Neural cell (in vitro differentiated cells): ENCODE data around the gene PGAP1. TPM values are rescaled to one million over a fixed set of nuclear protein-coding genes. Genes with fewer than 3 reads are reported as not detected.

ENCODE experiments used
- H2AFZ ChIP-seq: fragments of 200-600, 300-800 bp; sonication (generic), shearing (Covaris generic); 2 replicates; pipeline ENCODE4 v1.6.0; 2014; ENCODE audit warnings: low read depth, mild to moderate bottlenecking, antibody characterized with exemption, low read length, moderate library complexity
- H3F3A ChIP-seq: fragments of 200-600 bp; shearing (Covaris generic); 2 replicates; pipeline ENCODE4 v1.6.1; 2016; ENCODE audit warnings: mild to moderate bottlenecking, moderate library complexity, mixed read lengths, antibody characterized with exemption, low read length; ENCODE audit not compliant: insufficient read depth, poor library complexity, severe bottlenecking
- H3K27ac ChIP-seq: fragments of 200-600, 300-800 bp; sonication (generic), shearing (Covaris generic); 2 replicates; pipeline ENCODE4 v1.5.1; 2014; ENCODE audit warnings: mild to moderate bottlenecking, low read length, moderate library complexity
- H3K27me3 ChIP-seq: fragments of 300-800, 200-600 bp; sonication (generic), shearing (Covaris generic); 2 replicates; pipeline ENCODE4 v1.6.0; 2014; ENCODE audit warnings: mild to moderate bottlenecking, low read depth, low read length, moderate library complexity; ENCODE audit not compliant: insufficient read depth
- H3K36me3 ChIP-seq: fragments of 300-800, 200-600 bp; sonication (generic), shearing (Covaris generic); 2 replicates; pipeline ENCODE4 v1.5.1; 2014; ENCODE audit warnings: mild to moderate bottlenecking, antibody characterized with exemption, low read length, moderate library complexity; ENCODE audit not compliant: insufficient read depth
- H3K4me2 ChIP-seq: fragments of 300-800, 200-600 bp; sonication (generic), shearing (Covaris generic); 2 replicates; pipeline ENCODE4 v1.6.0; 2014; ENCODE audit warnings: mild to moderate bottlenecking, low read length
- H3K4me3 ChIP-seq: fragments of 300-800, 200-600 bp; sonication (generic), shearing (Covaris generic); 2 replicates; pipeline ENCODE4 v1.5.1; 2014; ENCODE audit warnings: mild to moderate bottlenecking, low read length, moderate library complexity
- H3K79me2 ChIP-seq: fragments of 200-600 bp; shearing (Covaris generic); replicated peaks from 2 replicates; pipeline ENCODE4 v1.6.0; 2014; ENCODE audit warnings: mild to moderate bottlenecking, low read length, moderate library complexity; ENCODE audit not compliant: insufficient read depth
- H3K9ac ChIP-seq: fragments of 300-800, 200-600 bp; sonication (generic), shearing (Covaris generic); 2 replicates; pipeline ENCODE4 v1.6.1; 2016; ENCODE audit warnings: mild to moderate bottlenecking, low read length, mixed read lengths
- H3K9me2 ChIP-seq: fragments of 200-600 bp; shearing (Covaris generic); 2 replicates; pipeline ENCODE4 v1.6.1; 2016; ENCODE audit warnings: mild to moderate bottlenecking, low read length, mixed read lengths; ENCODE audit not compliant: insufficient read depth
- H3K9me3 ChIP-seq: fragments of 200-600, 300-800 bp; sonication (generic), shearing (Covaris generic); 2 replicates; pipeline ENCODE4 v1.6.1; 2016; ENCODE audit warnings: mild to moderate bottlenecking, mixed run types, low read length, moderate library complexity, mixed read lengths
- H4K20me1 ChIP-seq: fragments of 200-600 bp; shearing (Covaris generic); 2 replicates; pipeline ENCODE4 v1.6.1; 2016; ENCODE audit warnings: mild to moderate bottlenecking, mixed run types; ENCODE audit not compliant: insufficient read depth
- EP300 ChIP-seq: fragments of 450-650 bp; conservative IDR thresholded peaks from 2 replicates; pipeline ENCODE4 v1.6.1; 2014; ENCODE audit warnings: antibody characterized with exemption, mild to moderate bottlenecking, moderate library complexity; ENCODE audit not compliant: poor library complexity, severe bottlenecking
- EZH2 ChIP-seq: fragments of 200-600, 300-800 bp; shearing (Covaris generic), sonication (generic); IDR thresholded peaks from 2 replicates; pipeline ENCODE4 v1.6.1; 2014; ENCODE audit warnings: antibody characterized with exemption, low read length, borderline replicate concordance, mild to moderate bottlenecking; ENCODE audit not compliant: insufficient read depth, poor library complexity, severe bottlenecking
- MXI1 ChIP-seq: fragments of 450-650 bp; conservative IDR thresholded peaks from 2 replicates; pipeline ENCODE4 v1.6.1; 2014; ENCODE audit warnings: antibody characterized with exemption, mild to moderate bottlenecking; ENCODE audit not compliant: poor library complexity, severe bottlenecking
- POLR2AphosphoS5 ChIP-seq: IDR thresholded peaks from 2 replicates; pipeline ENCODE4 v1.6.1; 2012
- RAD21 ChIP-seq: fragments of 450-650 bp; conservative IDR thresholded peaks from 2 replicates; pipeline ENCODE4 v1.6.1; 2014; ENCODE audit warnings: antibody characterized with exemption, mild to moderate bottlenecking, moderate library complexity
- SMC3 ChIP-seq: fragments of 450-650 bp; conservative IDR thresholded peaks from 2 replicates; pipeline ENCODE4 v1.6.1; 2014; ENCODE audit warnings: antibody characterized with exemption, mild to moderate bottlenecking, moderate library complexity; ENCODE audit not compliant: poor library complexity
- TAF1 ChIP-seq: IDR thresholded peaks from 2 replicates; pipeline ENCODE4 v1.6.1; 2012; ENCODE audit warnings: low read depth
- polyA plus RNA-seq: library from polyadenylated mRNA; depleted of rRNA; stranded (reverse); fragments of >200 nt; gene quantifications from 2 replicates; pipeline ENCODE4 v1.2.3, GENCODE V29; 2014
- TF ChIP-seq, protein P1 (sequence below): IDR thresholded peaks from 2 replicates; pipeline ENCODE4 v1.6.1; 2012; ENCODE audit warnings: borderline replicate concordance
- TF ChIP-seq, protein P2 (sequence below): fragments of 450-650 bp; IDR thresholded peaks from 2 replicates; pipeline ENCODE4 v1.5.1; 2014; ENCODE audit warnings: antibody characterized with exemption, mild to moderate bottlenecking, moderate library complexity; ENCODE audit not compliant: poor library complexity, severe bottlenecking

The PGAP1 gene
- polyA plus RNA-seq, 1 donor from 2014 or later = 63.3 TPM

- Histone ChIP-seq H3K4me2 (no peak overlapping the region), H3F3A (no peaks in the 10 kb centered on the region), H3K27me3 (no peaks in the 10 kb centered on the region), H3K9ac (no peak overlapping the region), H3K27ac (no peak overlapping the region), H3K79me2 (no peaks in the 10 kb centered on the region), H4K20me1 (no peaks in the 10 kb centered on the region), H3K9me2 (no peaks in the 10 kb centered on the region), H3K4me3 (no peak overlapping the region), H2AFZ (no peak overlapping the region), H3K9me3 (no peaks in the 10 kb centered on the region), H3K36me3 (no peaks in the 10 kb centered on the region)
- TF ChIP-seq, protein P1, sequence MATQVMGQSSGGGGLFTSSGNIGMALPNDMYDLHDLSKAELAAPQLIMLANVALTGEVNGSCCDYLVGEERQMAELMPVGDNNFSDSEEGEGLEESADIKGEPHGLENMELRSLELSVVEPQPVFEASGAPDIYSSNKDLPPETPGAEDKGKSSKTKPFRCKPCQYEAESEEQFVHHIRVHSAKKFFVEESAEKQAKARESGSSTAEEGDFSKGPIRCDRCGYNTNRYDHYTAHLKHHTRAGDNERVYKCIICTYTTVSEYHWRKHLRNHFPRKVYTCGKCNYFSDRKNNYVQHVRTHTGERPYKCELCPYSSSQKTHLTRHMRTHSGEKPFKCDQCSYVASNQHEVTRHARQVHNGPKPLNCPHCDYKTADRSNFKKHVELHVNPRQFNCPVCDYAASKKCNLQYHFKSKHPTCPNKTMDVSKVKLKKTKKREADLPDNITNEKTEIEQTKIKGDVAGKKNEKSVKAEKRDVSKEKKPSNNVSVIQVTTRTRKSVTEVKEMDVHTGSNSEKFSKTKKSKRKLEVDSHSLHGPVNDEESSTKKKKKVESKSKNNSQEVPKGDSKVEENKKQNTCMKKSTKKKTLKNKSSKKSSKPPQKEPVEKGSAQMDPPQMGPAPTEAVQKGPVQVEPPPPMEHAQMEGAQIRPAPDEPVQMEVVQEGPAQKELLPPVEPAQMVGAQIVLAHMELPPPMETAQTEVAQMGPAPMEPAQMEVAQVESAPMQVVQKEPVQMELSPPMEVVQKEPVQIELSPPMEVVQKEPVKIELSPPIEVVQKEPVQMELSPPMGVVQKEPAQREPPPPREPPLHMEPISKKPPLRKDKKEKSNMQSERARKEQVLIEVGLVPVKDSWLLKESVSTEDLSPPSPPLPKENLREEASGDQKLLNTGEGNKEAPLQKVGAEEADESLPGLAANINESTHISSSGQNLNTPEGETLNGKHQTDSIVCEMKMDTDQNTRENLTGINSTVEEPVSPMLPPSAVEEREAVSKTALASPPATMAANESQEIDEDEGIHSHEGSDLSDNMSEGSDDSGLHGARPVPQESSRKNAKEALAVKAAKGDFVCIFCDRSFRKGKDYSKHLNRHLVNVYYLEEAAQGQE = no peak
- TF ChIP-seq EZH2 (no peak), MXI1 (no peak), EP300 (no peak), TAF1 (no peak), SMC3 (no peak), POLR2AphosphoS5 (no peak), RAD21 (no peak)
- TF ChIP-seq, protein P2, sequence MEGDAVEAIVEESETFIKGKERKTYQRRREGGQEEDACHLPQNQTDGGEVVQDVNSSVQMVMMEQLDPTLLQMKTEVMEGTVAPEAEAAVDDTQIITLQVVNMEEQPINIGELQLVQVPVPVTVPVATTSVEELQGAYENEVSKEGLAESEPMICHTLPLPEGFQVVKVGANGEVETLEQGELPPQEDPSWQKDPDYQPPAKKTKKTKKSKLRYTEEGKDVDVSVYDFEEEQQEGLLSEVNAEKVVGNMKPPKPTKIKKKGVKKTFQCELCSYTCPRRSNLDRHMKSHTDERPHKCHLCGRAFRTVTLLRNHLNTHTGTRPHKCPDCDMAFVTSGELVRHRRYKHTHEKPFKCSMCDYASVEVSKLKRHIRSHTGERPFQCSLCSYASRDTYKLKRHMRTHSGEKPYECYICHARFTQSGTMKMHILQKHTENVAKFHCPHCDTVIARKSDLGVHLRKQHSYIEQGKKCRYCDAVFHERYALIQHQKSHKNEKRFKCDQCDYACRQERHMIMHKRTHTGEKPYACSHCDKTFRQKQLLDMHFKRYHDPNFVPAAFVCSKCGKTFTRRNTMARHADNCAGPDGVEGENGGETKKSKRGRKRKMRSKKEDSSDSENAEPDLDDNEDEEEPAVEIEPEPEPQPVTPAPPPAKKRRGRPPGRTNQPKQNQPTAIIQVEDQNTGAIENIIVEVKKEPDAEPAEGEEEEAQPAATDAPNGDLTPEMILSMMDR = no peak
Measured at GRCh38 chr2:196966061-196966460, 39.6 kb upstream of the PGAP1 start.

DNA sequence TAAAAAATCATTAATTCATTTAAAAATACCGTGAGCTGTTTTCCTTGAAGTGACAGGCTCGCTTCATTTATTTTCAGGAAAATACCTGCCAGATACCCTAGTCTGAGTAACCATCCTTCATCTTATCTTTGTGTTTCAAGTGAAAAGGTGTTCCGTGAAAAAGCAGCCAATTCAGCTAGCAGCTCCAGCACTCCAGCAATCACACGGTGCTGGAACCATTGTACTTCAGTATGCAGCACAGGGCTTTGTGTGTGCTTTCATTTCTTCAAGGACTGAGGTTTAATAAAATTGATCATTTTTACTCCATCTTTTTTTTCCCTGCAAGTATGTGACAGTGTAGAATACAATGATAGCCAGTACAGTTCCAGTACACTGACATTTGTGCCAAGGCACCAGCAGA is 39.1 kb upstream of the PGAP1 start:
- Histone ChIP-seq H3F3A (no peaks in the 10 kb centered on the region), H3K9me2 (no peaks in the 10 kb centered on the region), H4K20me1 (no peaks in the 10 kb centered on the region), H3K27ac (no peak overlapping the region), H3K36me3 (no peaks in the 10 kb centered on the region), H3K4me2 (no peak overlapping the region), H3K79me2 (no peaks in the 10 kb centered on the region), H3K9me3 (no peaks in the 10 kb centered on the region), H3K4me3 (no peak overlapping the region), H2AFZ (no peak overlapping the region), H3K27me3 (no peaks in the 10 kb centered on the region), H3K9ac (no peak overlapping the region)
- no peak for TF ChIP-seq POLR2AphosphoS5
- no peak for TF ChIP-seq EZH2
- no peak for TF ChIP-seq TAF1
- TF ChIP-seq SMC3 = no peak
- TF ChIP-seq EP300 = no peak
- TF ChIP-seq RAD21 = no peak
- TF ChIP-seq MXI1 = no peak
- TF ChIP-seq, protein P2 = no peak
- TF ChIP-seq, protein P1 = no peak
